HG03342 (cell line): ENCODE data around the gene PYGB.
"Not testable (repeated sequence)": the region's sequence is repeated elsewhere in the genome, so short reads cannot be mapped to it uniquely, and the experiment has no call there.

Experiments
- ATAC-seq: cut with Tn5 transposase; IDR thresholded peaks from one replicate; pipeline ENCODE4 v1.9.1; 2021; ENCODE audit warnings: mild to moderate bottlenecking, moderate library complexity; ENCODE audit not compliant: unreplicated experiment

The PYGB gene

GRCh38 chr20:25309395-25310267, 61.7 kb downstream of the PYGB start:
- no peak for ATAC-seq

- ATAC-seq: peak; percentile 91
These were observed 62.5 kb downstream of the PYGB start for GRCh38 chr20:25310268-25310920.

GRCh38 chr20:25310921-25311728, 63.2 kb downstream of the PYGB start:
- no peak for ATAC-seq

- not testable (repeated sequence) for ATAC-seq
These were observed 64.8 kb downstream of the PYGB start for GRCh38 chr20:25312716-25313115.

- peak; percentile 26 for ATAC-seq
These were observed 65.7 kb downstream of the PYGB start for GRCh38 chr20:25313593-25313992.

- ATAC-seq: no peak
These were observed 66.9 kb downstream of the PYGB start for GRCh38 chr20:25314497-25315417.

GRCh38 chr20:25315418-25316210, 67.7 kb downstream of the PYGB start:
- no peak for ATAC-seq

GRCh38 chr20:25316506-25317190, 68.8 kb downstream of the PYGB start:
- no peak for ATAC-seq

GRCh38 chr20:25317351-25318075, 69.6 kb downstream of the PYGB start:
- no peak for ATAC-seq

GRCh38 chr20:25318471-25319240, 70.8 kb downstream of the PYGB start:
- peak; percentile 90 for ATAC-seq

GRCh38 chr20:25319241-25320034, 71.6 kb downstream of the PYGB start:
- ATAC-seq: no peak

GRCh38 chr20:25320035-25320800, 72.3 kb downstream of the PYGB start:
- ATAC-seq: no peak

GRCh38 chr20:25321262-25321831, 73.5 kb downstream of the PYGB start:
- no peak for ATAC-seq

- ATAC-seq: no peak
These were observed 74.1 kb downstream of the PYGB start for GRCh38 chr20:25321991-25322390.

GRCh38 chr20:25323496-25324246, 75.8 kb downstream of the PYGB start:
- ATAC-seq: no peak
